HFF-Myc (cell line): ENCODE measurements around the gene CKM.

Experiments
- DNase-seq: peaks from one replicate; pipeline ENCODE4 v3.0.0-alpha.2; 2011; ENCODE audit warnings: low read depth; ENCODE audit errors: extremely low read depth
- H3K4me3 ChIP-seq: replicated peaks from 2 replicates; pipeline ENCODE4 v1.5.1; 2011; ENCODE audit warnings: low read depth, mild to moderate bottlenecking, control low read depth, low read length
- CTCF ChIP-seq: IDR thresholded peaks from 2 replicates; pipeline ENCODE4 v1.5.1; 2012; ENCODE audit warnings: mild to moderate bottlenecking, low read depth, low read length, control low read depth; ENCODE audit errors: missing control alignments

The CKM gene

DNA sequence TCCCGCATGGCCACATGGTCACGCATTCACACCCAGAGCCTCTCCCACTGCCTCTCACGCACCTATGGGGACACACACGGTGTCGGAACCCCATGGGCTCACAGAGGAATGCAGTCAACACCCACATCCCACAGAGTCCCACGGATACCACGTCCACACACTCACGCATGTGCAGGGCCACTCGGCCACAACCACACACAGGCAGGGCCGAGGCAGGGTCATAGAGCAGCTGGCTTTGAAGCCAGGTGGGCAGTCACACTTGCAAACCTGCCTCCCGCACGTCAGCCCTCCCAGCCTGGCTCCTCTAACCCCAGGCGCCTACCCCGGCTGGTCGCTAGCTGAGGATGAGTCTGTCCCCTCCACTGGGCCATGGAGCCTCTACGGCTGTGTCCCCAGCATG, 39.6 kb upstream of the CKM start:
- TF ChIP-seq CTCF = no peak

GRCh38 chr19:45361608-45362007, 38.9 kb upstream of the CKM start:
- no peak for DNase-seq
- TF ChIP-seq CTCF = no peak

More for the DNA sequence above, 39.6 kb upstream of the CKM start:
- no peak for DNase-seq
- H3K4me3 ChIP-seq = no peak overlapping the region

GRCh38 chr19:45358213-45358792, 35.6 kb upstream of the CKM start:
- H3K4me3 ChIP-seq = no peak overlapping the region
- DNase-seq = no peak
- TF ChIP-seq CTCF = no peak

More at GRCh38 chr19:45361608-45362007, 38.9 kb upstream of the CKM start:
- H3K4me3 ChIP-seq = no peak overlapping the region

DNA sequence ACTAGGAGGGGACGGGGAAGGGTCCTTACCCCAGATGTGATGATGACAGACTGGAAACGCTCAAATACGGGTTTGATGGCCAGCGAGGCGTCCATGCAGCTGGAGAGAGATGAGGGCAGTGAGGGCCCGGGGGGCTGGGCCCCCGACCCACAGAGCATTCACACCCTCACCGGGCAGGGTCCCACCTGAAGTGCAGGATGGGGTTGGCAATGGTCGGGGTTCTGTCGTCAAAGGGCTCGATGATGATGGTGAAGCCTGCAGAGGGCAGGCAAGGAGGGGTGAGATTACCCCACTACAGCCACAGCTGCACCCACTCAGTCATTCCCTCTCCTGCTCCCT, 34.7 kb upstream of the CKM start:
- DNase-seq = no peak
- TF ChIP-seq CTCF = no peak
- H3K4me3 ChIP-seq = no peak overlapping the region

- no peak for TF ChIP-seq CTCF
- no peak overlapping the region for H3K4me3 ChIP-seq
- DNase-seq = no peak
Measured at GRCh38 chr19:45356760-45357444, 34.2 kb upstream of the CKM start.

GRCh38 chr19:45355910-45356309, 33.2 kb upstream of the CKM start:
- TF ChIP-seq CTCF = no peak
- DNase-seq = no peak
- no peak overlapping the region for H3K4me3 ChIP-seq
